HepG2 (cell line): Measurements from ENCODE around the gene SPINDOC. TPM values are rescaled to one million over a fixed set of nuclear protein-coding genes. Genes with fewer than 3 reads are reported as not detected.

Experiments used
- BCL6 ChIP-seq: IDR thresholded peaks from 2 replicates; pipeline ENCODE4 v1.6.1; 2016; ENCODE audit warnings: missing genetic modification reagents, missing compliant biosample characterization
- CEBPB ChIP-seq: IDR thresholded peaks from 2 replicates; pipeline ENCODE4 v1.6.1; 2011; ENCODE audit warnings: low read depth, low read length, improper control_type of control experiment, borderline replicate concordance
- EED ChIP-seq: sonication (generic); formaldehyde crosslinking; IDR thresholded peaks from 2 replicates; pipeline ENCODE4 v1.5.0; 2020; ENCODE audit warnings: mild to moderate bottlenecking, missing genetic modification reagents
- EZH2 ChIP-seq: conservative IDR thresholded peaks from 2 replicates; pipeline ENCODE4 v1.6.1; 2012; ENCODE audit warnings: mild to moderate bottlenecking, low read depth, low read length, moderate library complexity
- FOXO1 ChIP-seq: sonication (generic); formaldehyde crosslinking; IDR thresholded peaks from 2 replicates; pipeline ENCODE4 v1.4.0; 2020; ENCODE audit warnings: missing genetic modification reagents
- HMG20B ChIP-seq: conservative IDR thresholded peaks from 2 replicates; pipeline ENCODE4 v1.6.1; 2016; ENCODE audit warnings: missing genetic modification reagents, missing compliant biosample characterization
- HOXD1 ChIP-seq: sonication (generic); formaldehyde crosslinking; IDR thresholded peaks from 2 replicates; pipeline ENCODE4 v1.5.0; 2020; ENCODE audit warnings: missing genetic modification reagents
- JUN ChIP-seq: sonication (generic); formaldehyde crosslinking; IDR thresholded peaks from 2 replicates; pipeline ENCODE4 v1.4.0; 2020; ENCODE audit warnings: mild to moderate bottlenecking, missing genetic modification reagents
- KDM3A ChIP-seq: IDR thresholded peaks from 2 replicates; pipeline ENCODE4 v1.6.1; 2018; ENCODE audit warnings: low read depth, missing compliant biosample characterization
- KDM5B ChIP-seq: sonication (generic); formaldehyde crosslinking; IDR thresholded peaks from 2 replicates; pipeline ENCODE4 v1.4.0; 2020; ENCODE audit warnings: missing genetic modification reagents, mild to moderate bottlenecking, borderline replicate concordance
- RAD21 ChIP-seq: fragments of 450-650 bp; formaldehyde crosslinking; IDR thresholded peaks from 2 replicates; pipeline ENCODE4 v1.5.0; 2020; ENCODE audit warnings: mild to moderate bottlenecking
- RAD51 ChIP-seq: fragments of 450-650 bp; IDR thresholded peaks from 2 replicates; pipeline ENCODE4 v1.6.1; 2016; ENCODE audit warnings: borderline replicate concordance
- RBAK ChIP-seq: sonication (generic); formaldehyde crosslinking; IDR thresholded peaks from 2 replicates; pipeline ENCODE4 v1.5.1; 2020; ENCODE audit warnings: mild to moderate bottlenecking, missing genetic modification reagents
- ZNF543 ChIP-seq: sonication (generic); formaldehyde crosslinking; IDR thresholded peaks from 2 replicates; pipeline ENCODE4 v1.4.0; 2020; ENCODE audit warnings: mild to moderate bottlenecking, missing genetic modification reagents
- ZNF572 ChIP-seq: sonication (generic); formaldehyde crosslinking; IDR thresholded peaks from 2 replicates; pipeline ENCODE4 v1.5.1; 2020; ENCODE audit warnings: mild to moderate bottlenecking, missing genetic modification reagents
- ZNF792 ChIP-seq: IDR thresholded peaks from 2 replicates; pipeline ENCODE4 v1.6.1; 2016
- ZNF841 ChIP-seq: sonication (generic); formaldehyde crosslinking; IDR thresholded peaks from 2 replicates; pipeline ENCODE4 v1.8.1; 2023; ENCODE audit warnings: missing genetic modification reagents, borderline replicate concordance
- ZSCAN20 ChIP-seq: sonication (generic); formaldehyde crosslinking; IDR thresholded peaks from 2 replicates; pipeline ENCODE4 v1.4.0; 2020; ENCODE audit warnings: missing genetic modification reagents, mild to moderate bottlenecking, borderline replicate concordance
- polyA plus RNA-seq, 8 experiments: library from polyadenylated mRNA; depleted of rRNA in 3 of 8; stranded (reverse) in 7 of 8; unstranded in 1 of 8; fragments of >200 nt; fragmentation: Illumina TruSeq in 4 of 8; extraction: Trizol in 4 of 8; gene quantifications; 2 replicates each; pipeline versions ENCODE4 v1.2.1 to v1.2.3, GENCODE V29; 2011 to 2016; ENCODE audit warnings: low read depth in 4 of 8, missing spikeins in 1 of 8, mixed read lengths in 1 of 8; ENCODE audit not compliant: insufficient read depth in 1 of 8
- total RNA-seq, 5 experiments: library from RNA; depleted of rRNA; stranded (reverse); fragments of >200 nt; fragmentation: Illumina TruSeq; extraction: Trizol; gene quantifications; 2 replicates each; pipeline ENCODE4 v1.2.3, GENCODE V29; 2016; ENCODE audit warnings: low read depth in 1 of 5
- TF ChIP-seq, protein P1 (sequence below): sonication (generic); formaldehyde crosslinking; IDR thresholded peaks from 2 replicates; pipeline ENCODE4 v1.5.1; 2020; ENCODE audit warnings: mild to moderate bottlenecking, missing genetic modification reagents, moderate library complexity
- TF ChIP-seq, protein P2 (sequence below): sonication (generic); formaldehyde crosslinking; IDR thresholded peaks from 2 replicates; pipeline ENCODE4 v1.4.0; 2020; ENCODE audit warnings: missing genetic modification reagents
- TF ChIP-seq, protein P3 (sequence below): sonication (generic); formaldehyde crosslinking; IDR thresholded peaks from 2 replicates; pipeline ENCODE4 v1.4.0; 2020; ENCODE audit warnings: missing genetic modification reagents, borderline replicate concordance
- TF ChIP-seq, protein P4 (sequence below): sonication (generic); formaldehyde crosslinking; IDR thresholded peaks from 2 replicates; pipeline ENCODE4 v1.4.0; 2020; ENCODE audit warnings: mild to moderate bottlenecking, missing genetic modification reagents

The SPINDOC gene
- total and polyA plus RNA-seq, 2 of the 13 experiments (the other 11 are each of a cell fraction or from before 2014, with no cell fraction given): 21.4 to 29.9 TPM

DNA sequence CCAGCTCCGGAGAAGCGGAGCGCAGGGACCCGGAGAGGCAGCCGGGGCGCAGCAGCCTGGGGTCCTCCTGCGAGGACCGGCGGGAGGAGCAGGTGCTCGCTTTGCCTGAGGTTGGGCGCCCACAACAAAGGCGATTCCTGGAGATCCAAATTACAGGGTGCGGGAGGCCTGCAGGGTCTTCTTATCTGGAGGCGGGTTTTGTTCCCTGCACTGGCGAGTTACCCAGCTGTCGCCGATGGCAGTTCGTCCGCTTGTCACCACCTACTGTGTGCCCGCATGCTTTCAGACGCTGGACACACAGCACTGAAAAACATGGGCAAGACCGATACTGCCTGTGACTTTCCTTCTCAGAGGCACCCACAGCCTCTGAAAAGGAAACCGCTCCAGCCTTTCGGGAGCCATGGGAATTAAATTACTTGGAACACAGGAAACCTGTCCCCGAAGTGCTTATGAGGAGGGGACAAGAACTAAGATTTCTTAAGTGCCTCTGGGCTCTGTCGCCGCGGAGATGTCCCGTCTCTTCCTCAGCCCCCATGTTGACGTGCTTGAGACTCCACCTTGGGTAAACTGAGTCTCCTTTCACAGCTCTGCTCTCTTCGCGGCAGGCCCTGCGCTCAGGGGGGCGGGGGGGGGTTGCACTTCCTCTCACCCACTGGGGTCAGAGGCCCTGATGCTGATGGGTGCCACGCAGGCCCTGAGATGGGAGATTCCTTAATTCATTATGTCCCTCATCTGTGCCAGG, 43.4 kb upstream of the SPINDOC start (continued):
- no peak for TF ChIP-seq JUN (CRISPR knock-in tag)
- peak; percentile 31; the same call in 1 of the 2 replicates for TF ChIP-seq BCL6 (CRISPR knock-in tag)
- TF ChIP-seq RBAK: no peak
- TF ChIP-seq KDM5B: no peak; the same call in 1 of the 2 replicates
- TF ChIP-seq ZNF792 (CRISPR knock-in tag): no peak
- TF ChIP-seq FOXO1 (CRISPR knock-in tag): no peak
- TF ChIP-seq RAD51: no peak
- TF ChIP-seq, protein P1, sequence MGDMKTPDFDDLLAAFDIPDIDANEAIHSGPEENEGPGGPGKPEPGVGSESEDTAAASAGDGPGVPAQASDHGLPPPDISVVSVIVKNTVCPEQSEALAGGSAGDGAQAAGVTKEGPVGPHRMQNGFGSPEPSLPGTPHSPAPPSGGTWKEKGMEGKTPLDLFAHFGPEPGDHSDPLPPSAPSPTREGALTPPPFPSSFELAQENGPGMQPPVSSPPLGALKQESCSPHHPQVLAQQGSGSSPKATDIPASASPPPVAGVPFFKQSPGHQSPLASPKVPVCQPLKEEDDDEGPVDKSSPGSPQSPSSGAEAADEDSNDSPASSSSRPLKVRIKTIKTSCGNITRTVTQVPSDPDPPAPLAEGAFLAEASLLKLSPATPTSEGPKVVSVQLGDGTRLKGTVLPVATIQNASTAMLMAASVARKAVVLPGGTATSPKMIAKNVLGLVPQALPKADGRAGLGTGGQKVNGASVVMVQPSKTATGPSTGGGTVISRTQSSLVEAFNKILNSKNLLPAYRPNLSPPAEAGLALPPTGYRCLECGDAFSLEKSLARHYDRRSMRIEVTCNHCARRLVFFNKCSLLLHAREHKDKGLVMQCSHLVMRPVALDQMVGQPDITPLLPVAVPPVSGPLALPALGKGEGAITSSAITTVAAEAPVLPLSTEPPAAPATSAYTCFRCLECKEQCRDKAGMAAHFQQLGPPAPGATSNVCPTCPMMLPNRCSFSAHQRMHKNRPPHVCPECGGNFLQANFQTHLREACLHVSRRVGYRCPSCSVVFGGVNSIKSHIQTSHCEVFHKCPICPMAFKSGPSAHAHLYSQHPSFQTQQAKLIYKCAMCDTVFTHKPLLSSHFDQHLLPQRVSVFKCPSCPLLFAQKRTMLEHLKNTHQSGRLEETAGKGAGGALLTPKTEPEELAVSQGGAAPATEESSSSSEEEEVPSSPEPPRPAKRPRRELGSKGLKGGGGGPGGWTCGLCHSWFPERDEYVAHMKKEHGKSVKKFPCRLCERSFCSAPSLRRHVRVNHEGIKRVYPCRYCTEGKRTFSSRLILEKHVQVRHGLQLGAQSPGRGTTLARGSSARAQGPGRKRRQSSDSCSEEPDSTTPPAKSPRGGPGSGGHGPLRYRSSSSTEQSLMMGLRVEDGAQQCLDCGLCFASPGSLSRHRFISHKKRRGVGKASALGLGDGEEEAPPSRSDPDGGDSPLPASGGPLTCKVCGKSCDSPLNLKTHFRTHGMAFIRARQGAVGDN (CRISPR knock-in tag): peak; percentile 50
- TF ChIP-seq ZNF841 (CRISPR knock-in tag): no peak
- TF ChIP-seq ZNF543 (CRISPR knock-in tag): no peak
- no peak for TF ChIP-seq HOXD1 (CRISPR knock-in tag)
- no peak for TF ChIP-seq KDM3A (CRISPR knock-in tag)
- no peak for TF ChIP-seq HMG20B (CRISPR knock-in tag)
- TF ChIP-seq, protein P2, sequence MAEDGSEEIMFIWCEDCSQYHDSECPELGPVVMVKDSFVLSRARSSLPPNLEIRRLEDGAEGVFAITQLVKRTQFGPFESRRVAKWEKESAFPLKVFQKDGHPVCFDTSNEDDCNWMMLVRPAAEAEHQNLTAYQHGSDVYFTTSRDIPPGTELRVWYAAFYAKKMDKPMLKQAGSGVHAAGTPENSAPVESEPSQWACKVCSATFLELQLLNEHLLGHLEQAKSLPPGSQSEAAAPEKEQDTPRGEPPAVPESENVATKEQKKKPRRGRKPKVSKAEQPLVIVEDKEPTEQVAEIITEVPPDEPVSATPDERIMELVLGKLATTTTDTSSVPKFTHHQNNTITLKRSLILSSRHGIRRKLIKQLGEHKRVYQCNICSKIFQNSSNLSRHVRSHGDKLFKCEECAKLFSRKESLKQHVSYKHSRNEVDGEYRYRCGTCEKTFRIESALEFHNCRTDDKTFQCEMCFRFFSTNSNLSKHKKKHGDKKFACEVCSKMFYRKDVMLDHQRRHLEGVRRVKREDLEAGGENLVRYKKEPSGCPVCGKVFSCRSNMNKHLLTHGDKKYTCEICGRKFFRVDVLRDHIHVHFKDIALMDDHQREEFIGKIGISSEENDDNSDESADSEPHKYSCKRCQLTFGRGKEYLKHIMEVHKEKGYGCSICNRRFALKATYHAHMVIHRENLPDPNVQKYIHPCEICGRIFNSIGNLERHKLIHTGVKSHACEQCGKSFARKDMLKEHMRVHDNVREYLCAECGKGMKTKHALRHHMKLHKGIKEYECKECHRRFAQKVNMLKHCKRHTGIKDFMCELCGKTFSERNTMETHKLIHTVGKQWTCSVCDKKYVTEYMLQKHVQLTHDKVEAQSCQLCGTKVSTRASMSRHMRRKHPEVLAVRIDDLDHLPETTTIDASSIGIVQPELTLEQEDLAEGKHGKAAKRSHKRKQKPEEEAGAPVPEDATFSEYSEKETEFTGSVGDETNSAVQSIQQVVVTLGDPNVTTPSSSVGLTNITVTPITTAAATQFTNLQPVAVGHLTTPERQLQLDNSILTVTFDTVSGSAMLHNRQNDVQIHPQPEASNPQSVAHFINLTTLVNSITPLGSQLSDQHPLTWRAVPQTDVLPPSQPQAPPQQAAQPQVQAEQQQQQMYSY (CRISPR knock-in tag): no peak
- TF ChIP-seq, protein P3, sequence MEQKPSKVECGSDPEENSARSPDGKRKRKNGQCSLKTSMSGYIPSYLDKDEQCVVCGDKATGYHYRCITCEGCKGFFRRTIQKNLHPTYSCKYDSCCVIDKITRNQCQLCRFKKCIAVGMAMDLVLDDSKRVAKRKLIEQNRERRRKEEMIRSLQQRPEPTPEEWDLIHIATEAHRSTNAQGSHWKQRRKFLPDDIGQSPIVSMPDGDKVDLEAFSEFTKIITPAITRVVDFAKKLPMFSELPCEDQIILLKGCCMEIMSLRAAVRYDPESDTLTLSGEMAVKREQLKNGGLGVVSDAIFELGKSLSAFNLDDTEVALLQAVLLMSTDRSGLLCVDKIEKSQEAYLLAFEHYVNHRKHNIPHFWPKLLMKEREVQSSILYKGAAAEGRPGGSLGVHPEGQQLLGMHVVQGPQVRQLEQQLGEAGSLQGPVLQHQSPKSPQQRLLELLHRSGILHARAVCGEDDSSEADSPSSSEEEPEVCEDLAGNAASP (CRISPR knock-in tag): no peak
- TF ChIP-seq RAD21 (CRISPR knock-in tag): no peak
- TF ChIP-seq ZNF572 (CRISPR knock-in tag): 0 out of 2 replicates have a peak, but pooled peaks have one; percentile 63
- TF ChIP-seq EZH2: no peak
- TF ChIP-seq, protein P4, sequence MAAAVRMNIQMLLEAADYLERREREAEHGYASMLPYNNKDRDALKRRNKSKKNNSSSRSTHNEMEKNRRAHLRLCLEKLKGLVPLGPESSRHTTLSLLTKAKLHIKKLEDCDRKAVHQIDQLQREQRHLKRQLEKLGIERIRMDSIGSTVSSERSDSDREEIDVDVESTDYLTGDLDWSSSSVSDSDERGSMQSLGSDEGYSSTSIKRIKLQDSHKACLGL (CRISPR knock-in tag): no peak
- no peak for TF ChIP-seq CEBPB
- TF ChIP-seq ZSCAN20 (CRISPR knock-in tag): no peak
- no peak; the same call in 1 of the 2 replicates for TF ChIP-seq EED (CRISPR knock-in tag)
